ENCODE data around the gene CPAMD8. TPM values are rescaled to one million over a fixed set of nuclear protein-coding genes. Genes with fewer than 3 reads are reported as not detected.

CPAMD8 gene
- total RNA-seq, 1 donor from 2014 or later = 4.9 TPM

DNA sequence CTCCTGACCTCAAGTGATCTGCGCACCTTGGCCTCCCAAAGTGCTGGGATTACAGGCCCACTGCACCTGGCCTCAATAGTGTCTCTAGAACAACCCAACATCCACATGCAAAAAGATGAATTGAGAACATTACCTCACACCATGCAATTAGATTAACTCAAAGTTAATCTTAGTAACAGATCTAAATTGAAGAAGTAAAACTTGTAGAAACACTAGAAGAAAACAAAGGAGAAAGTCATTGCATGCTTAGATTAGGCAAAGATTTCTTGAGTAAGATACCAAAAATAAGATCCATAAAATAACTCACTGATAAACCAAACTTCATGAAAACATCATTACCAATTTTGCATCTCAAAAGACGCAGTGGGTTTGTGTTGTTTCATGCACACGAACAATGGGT, 2.8 kb downstream of the CPAMD8 start:
- Mint-ChIP-seq H3K4me1 (ENCODE audit: low read depth) (peaks cover 11% of the 10 kb centered on the region), H3K4me3 (ENCODE audit: unreplicated experiment) (no peak overlapping the region), H3K27me3 (ENCODE audit: low read depth) (peaks cover 31% of the 10 kb centered on the region), H3K36me3 (ENCODE audit: low read depth) (peaks cover 13% of the 10 kb centered on the region), H3K27ac (ENCODE audit: unreplicated experiment) (no peak overlapping the region), H3K9me3 (ENCODE audit: low read depth) (peaks cover 19% of the 10 kb centered on the region)
- TF ChIP-seq, protein P1, sequence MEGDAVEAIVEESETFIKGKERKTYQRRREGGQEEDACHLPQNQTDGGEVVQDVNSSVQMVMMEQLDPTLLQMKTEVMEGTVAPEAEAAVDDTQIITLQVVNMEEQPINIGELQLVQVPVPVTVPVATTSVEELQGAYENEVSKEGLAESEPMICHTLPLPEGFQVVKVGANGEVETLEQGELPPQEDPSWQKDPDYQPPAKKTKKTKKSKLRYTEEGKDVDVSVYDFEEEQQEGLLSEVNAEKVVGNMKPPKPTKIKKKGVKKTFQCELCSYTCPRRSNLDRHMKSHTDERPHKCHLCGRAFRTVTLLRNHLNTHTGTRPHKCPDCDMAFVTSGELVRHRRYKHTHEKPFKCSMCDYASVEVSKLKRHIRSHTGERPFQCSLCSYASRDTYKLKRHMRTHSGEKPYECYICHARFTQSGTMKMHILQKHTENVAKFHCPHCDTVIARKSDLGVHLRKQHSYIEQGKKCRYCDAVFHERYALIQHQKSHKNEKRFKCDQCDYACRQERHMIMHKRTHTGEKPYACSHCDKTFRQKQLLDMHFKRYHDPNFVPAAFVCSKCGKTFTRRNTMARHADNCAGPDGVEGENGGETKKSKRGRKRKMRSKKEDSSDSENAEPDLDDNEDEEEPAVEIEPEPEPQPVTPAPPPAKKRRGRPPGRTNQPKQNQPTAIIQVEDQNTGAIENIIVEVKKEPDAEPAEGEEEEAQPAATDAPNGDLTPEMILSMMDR (IDR thresholded peaks at IDR 0.05) = no peak
- no peak for DNase-seq (ENCODE audit: low spot score)

DNA sequence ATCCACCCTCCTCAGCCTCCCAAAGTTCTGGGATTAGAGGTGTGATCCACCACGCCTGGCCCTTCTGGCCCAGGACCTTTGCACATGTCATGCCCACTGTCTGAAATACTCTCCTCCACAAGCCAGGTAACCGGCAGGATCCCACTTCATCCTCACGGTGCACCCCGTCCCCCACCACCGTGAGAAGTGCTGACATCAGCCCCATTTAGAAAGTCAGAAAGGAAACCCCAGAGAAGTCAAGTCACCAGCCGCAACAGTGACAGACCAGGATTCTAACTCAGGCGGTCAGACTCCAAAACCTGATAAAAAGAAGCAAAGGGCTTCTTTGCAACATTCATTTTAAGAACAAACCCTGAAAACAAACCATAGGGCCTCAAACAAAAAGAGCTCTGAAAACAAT, 3.9 kb downstream of the CPAMD8 start:
- no peak for DNase-seq (ENCODE audit: low spot score)
- peaks cover 11% of the 10 kb centered on the region for H3K4me1 Mint-ChIP-seq (ENCODE audit: low read depth)

DNA sequence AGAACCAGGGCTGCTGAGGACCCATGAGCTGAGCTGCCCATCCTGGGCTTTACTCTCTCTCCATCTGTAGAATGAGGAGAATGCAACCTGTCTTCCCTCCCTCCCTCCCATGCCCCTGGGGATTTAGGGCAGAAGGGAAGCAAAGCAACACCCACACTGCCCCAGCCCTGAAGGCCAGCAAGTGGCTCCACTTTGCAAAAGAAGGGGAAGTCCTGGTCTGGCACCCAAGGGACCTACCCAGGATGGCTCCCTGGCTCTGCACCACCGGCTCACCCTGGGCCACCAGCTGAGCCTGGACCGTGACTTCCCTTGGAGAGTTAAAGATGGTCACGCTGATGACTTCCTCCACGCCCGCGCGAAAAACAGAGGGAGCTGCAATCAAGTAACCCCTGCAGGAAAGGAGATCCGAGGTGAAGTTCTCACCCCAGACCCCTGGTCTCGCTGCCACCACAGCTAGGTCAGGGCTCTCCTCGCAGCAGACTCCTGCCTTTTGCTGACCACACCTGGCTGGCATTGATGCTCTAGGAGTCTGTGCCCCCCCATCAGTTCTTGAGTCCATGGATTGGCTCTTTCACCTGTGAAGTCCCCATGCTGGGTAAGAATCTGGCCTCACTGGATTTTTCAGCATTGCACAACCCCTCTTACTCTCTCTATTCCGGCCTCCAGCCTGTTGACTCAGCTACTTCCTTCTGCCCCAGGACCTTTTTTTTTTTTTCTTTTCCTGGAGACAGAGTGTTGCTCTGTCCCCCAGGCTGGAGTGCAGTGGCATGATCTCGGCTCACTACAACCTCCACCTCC, 4.6 kb downstream of the CPAMD8 start:
- TF ChIP-seq, protein P1 (IDR thresholded peaks at IDR 0.05) = no peak
- H3K27me3 Mint-ChIP-seq (ENCODE audit: low read depth) = peaks cover 18% of the 10 kb centered on the region
- no peak for DNase-seq (ENCODE audit: low spot score)
- H3K27ac Mint-ChIP-seq (ENCODE audit: unreplicated experiment) = no peak overlapping the region
- peaks cover 12% of the 10 kb centered on the region for H3K36me3 Mint-ChIP-seq (ENCODE audit: low read depth)
- peaks cover 7% of the 10 kb centered on the region for H3K4me1 Mint-ChIP-seq (ENCODE audit: low read depth)
- peaks cover 19% of the 10 kb centered on the region for H3K9me3 Mint-ChIP-seq (ENCODE audit: low read depth)
- H3K4me3 Mint-ChIP-seq (ENCODE audit: unreplicated experiment) = no peak overlapping the region

More for the DNA sequence above, 3.9 kb downstream of the CPAMD8 start:
- H3K36me3 Mint-ChIP-seq (ENCODE audit: low read depth) = peaks cover 12% of the 10 kb centered on the region
- no peak overlapping the region for H3K27ac Mint-ChIP-seq (ENCODE audit: unreplicated experiment)
- H3K9me3 Mint-ChIP-seq (ENCODE audit: low read depth) = peaks cover 19% of the 10 kb centered on the region
- H3K27me3 Mint-ChIP-seq (ENCODE audit: low read depth) = peaks cover 22% of the 10 kb centered on the region
- TF ChIP-seq, protein P1 (IDR thresholded peaks at IDR 0.05) = no peak
- H3K4me3 Mint-ChIP-seq (ENCODE audit: unreplicated experiment) = no peak overlapping the region

DNA sequence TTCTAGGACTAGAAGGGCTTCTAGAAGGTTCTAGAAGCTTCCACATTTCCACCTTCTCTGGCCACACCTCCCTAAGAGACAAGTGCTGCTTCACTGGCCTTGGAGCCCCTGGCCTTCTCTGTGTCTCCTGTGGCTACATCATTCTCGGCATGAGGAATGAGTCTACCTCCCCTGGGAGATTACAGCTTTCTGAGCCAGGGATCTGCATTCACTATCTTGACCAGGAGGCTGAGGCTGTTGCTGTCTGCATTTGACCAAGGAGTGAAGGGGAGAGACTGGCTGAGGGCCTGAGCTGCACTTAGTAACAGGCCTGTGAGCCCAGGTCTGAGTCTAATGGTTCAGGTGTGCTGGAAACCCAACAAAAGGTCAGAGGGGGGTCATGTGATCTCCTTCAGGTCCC, 5.3 kb downstream of the CPAMD8 start:
- peaks cover 22% of the 10 kb centered on the region for H3K27me3 Mint-ChIP-seq (ENCODE audit: low read depth)

DNA sequence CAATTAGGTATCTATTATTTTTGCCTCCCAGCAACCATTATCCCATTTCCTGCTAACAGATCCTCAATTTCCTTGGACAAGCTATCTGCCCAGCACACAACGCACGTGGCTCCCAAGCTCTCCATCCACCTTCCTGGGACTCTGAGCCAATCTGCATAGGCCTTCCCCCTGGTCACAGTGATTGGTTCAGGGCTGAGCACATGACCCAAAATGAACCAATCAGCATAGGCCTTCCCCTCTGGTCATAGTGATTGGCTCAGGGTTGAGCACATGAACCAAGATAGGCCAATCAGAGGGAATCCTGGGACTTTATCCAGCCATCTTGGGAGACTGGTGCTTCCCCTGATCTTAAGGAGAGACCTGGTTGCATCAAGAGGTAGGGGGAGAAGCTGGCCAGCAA, 5.8 kb downstream of the CPAMD8 start:
- DNase-seq (ENCODE audit: low spot score) = no peak
- Mint-ChIP-seq H3K9me3 (ENCODE audit: low read depth) (peaks cover 19% of the 10 kb centered on the region), H3K27ac (ENCODE audit: unreplicated experiment) (no peak overlapping the region), H3K36me3 (ENCODE audit: low read depth) (peaks cover 10% of the 10 kb centered on the region), H3K27me3 (ENCODE audit: low read depth) (peaks cover 19% of the 10 kb centered on the region), H3K4me3 (ENCODE audit: unreplicated experiment) (no peak overlapping the region), H3K4me1 (ENCODE audit: low read depth) (peaks cover 3% of the 10 kb centered on the region)
- TF ChIP-seq, protein P1 (IDR thresholded peaks at IDR 0.05) = no peak

More for the DNA sequence above, 5.3 kb downstream of the CPAMD8 start:
- no peak overlapping the region for H3K4me3 Mint-ChIP-seq (ENCODE audit: unreplicated experiment)
- peaks cover 19% of the 10 kb centered on the region for H3K9me3 Mint-ChIP-seq (ENCODE audit: low read depth)
- no peak overlapping the region for H3K27ac Mint-ChIP-seq (ENCODE audit: unreplicated experiment)
- DNase-seq (ENCODE audit: low spot score) = no peak
- TF ChIP-seq, protein P1 (IDR thresholded peaks at IDR 0.05) = no peak
- H3K36me3 Mint-ChIP-seq (ENCODE audit: low read depth) = peaks cover 12% of the 10 kb centered on the region
- H3K4me1 Mint-ChIP-seq (ENCODE audit: low read depth) = peaks cover 7% of the 10 kb centered on the region

All from chondrocyte (in vitro differentiated cells).